ENCODE data around the gene MYH7B.

DNA sequence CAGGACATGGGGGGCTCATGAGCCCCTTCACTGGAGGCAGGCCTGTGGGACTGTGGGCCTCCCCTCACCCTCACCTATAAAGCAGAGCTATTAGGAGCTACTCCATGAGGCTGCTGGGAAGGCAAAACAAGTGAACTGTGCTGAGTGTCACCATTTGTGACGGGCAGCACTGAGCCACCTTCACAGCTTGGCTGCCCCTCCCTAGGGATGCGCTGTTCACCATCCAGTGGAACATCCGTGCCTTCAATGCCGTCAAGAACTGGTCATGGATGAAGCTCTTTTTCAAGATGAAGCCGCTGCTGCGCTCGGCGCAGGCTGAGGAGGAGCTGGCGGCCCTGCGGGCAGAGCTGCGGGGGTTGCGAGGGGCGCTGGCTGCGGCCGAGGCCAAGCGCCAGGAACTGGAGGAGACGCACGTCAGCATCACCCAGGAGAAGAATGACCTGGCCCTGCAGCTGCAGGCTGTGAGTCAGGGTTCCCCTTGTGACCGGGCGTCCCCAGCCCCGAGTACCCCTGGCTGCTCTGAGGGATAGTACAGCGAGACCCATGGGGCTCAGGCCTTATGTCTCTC lies 38.4 kb downstream of the MYH7B start:
- no peak for TF ChIP-seq CTCF (conservative IDR thresholded peaks at IDR 0.05 in 1 of 2, IDR thresholded peaks at IDR 0.05 in 1 of 2; ENCODE audit: low read depth in 1 of 2, low read length in 2 of 2)
- no peak for TF ChIP-seq EZH2 (IDR thresholded peaks at IDR 0.05; ENCODE audit: low read length, missing control alignments)
